GM10266 (cell line): ENCODE results near the gene SCN9A.

Experiments used
- DNase-seq: peaks from one replicate; pipeline ENCODE4 v3.0.0; 2012; ENCODE audit errors: extremely low spot score
- CTCF ChIP-seq: IDR thresholded peaks from 2 replicates; pipeline ENCODE4 v1.5.1; 2012; ENCODE audit warnings: mild to moderate bottlenecking, low read depth; ENCODE audit not compliant: control insufficient read depth, insufficient read depth; ENCODE audit errors: missing control alignments

The SCN9A gene

GRCh38 chr2:166285215-166285614 lies 90.5 kb downstream of the SCN9A start:
- TF ChIP-seq CTCF: no peak

GRCh38 chr2:166284359-166284758 lies 91.4 kb downstream of the SCN9A start:
- no peak for DNase-seq
- no peak for TF ChIP-seq CTCF

More at GRCh38 chr2:166285215-166285614, 90.5 kb downstream of the SCN9A start:
- DNase-seq: no peak

DNA sequence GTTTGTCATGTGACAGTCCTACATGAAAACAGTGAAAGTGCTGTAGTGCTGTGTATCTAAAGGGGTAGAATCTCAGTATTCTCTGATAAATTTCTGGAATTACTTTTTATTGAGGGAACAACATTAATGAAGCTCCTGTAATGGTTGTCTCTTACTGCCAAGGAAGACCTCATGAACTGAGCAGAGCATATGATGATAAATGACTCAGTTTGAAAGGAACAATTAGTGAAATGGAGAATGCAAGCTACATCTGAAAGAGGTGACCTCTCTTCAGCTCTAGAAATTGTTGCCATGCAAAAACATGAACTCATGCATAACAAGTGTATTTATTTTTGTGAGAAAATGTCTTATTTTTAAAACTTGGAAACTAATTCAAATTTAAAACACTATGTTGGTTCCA lies 93.6 kb downstream of the SCN9A start:
- no peak for DNase-seq
- no peak for TF ChIP-seq CTCF

GRCh38 chr2:166278856-166279255 lies 96.9 kb downstream of the SCN9A start:
- DNase-seq: no peak
- TF ChIP-seq CTCF: no peak

DNA sequence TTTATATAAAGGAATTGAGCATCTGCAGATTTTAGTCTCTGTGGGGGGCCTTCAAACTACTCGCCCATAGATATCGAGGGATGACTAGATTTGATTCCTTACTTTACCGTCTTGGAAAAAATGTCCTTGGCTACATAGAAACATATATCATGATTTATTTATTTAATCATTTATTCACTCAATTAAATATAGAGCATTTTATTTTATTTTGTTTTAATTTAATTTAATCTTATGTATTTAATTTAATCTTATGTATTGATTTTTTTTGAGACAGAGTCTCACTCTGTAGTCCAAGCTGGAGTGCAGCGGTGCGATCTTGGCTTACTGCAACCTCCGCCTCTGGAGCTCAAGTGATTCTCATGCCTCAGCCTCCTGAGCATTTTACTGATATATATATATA lies 105.4 kb downstream of the SCN9A start:
- no peak for TF ChIP-seq CTCF
- no peak for DNase-seq

DNA sequence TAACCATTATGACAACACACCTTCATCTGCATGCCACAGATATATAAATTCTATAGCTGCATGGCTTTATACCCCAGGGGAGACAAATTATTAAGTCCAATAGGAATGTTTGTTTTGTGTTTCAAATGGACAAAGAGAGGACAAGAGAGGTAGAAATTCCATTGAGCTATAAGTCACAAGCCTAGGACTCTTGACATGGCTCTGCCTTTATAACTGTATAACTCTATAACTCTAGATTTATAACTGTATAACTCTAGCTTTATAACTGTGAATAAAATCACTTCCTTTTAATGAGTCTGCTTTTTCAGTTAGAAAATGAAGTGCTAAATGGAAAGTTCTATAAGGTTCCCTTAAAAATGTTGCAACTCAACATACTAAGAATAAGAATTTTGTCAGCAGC lies 106.4 kb downstream of the SCN9A start:
- no peak for DNase-seq
- no peak for TF ChIP-seq CTCF

DNA sequence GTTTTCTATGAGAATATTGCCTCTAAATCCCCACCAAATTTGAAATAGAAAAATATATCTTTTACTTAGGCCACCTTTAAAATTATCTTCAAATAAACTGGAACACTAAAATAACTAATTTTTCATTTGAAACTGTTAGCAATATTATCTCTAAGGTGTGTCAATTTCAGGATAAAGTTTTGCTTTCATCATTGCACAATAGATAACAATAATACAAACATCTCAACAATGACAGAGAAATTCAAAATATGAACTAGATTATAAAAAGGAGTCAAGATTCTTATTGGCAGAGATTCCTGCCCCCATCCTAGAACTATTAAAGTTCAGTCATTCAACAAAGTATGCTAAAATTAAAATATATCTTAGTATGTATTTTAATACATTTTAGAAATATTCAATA lies 117.9 kb downstream of the SCN9A start:
- TF ChIP-seq CTCF: no peak
- DNase-seq: no peak

DNA sequence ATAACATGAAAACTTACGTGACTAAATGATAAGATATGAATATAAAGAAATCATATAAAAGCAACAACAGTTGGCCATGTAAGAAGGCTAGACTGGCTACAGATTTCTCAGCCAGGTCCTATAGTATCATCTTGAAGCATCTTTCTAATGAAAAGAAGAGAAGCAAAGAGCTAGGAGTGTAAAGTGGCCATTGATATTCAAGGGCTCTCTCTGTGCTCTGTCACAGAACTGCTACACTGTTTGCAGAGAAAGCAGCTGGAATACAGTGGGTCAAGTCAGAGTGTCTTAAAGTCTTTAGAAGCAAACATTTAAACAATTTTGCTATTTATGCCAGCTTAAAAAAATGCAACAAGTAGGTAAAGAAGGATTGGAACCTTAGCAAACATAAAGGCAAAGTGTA lies 118.8 kb downstream of the SCN9A start:
- no peak for DNase-seq
- no peak for TF ChIP-seq CTCF
